K562 (cell line): ENCODE results near the gene VSTM2B.

Source experiments
- ARHGAP35 ChIP-seq: fragments of 450-650 bp; IDR thresholded peaks from 2 replicates; pipeline ENCODE4 v1.6.1; 2018; ENCODE audit not compliant: partially characterized antibody
- GABPA ChIP-seq: fragments of 200-800 bp; sonication (Bioruptor generic); conservative IDR thresholded peaks from 2 replicates; pipeline ENCODE4 v1.6.1; 2016; ENCODE audit warnings: low read depth, missing genetic modification characterization, missing compliant biosample characterization
- HMGN3 ChIP-seq: IDR thresholded peaks from 2 replicates; pipeline ENCODE4 v1.6.1; 2011; ENCODE audit warnings: borderline replicate concordance, low read depth, mild to moderate bottlenecking, mixed read lengths, low read length; ENCODE audit not compliant: insufficient read length; ENCODE audit errors: extremely low read depth
- RAD21 ChIP-seq, 2 experiments: fragments of 250-450 bp in 1 of 2; fragments of 450-650 bp in 1 of 2; sonication (Bioruptor Pico) in 1 of 2; formaldehyde crosslinking in 1 of 2; IDR thresholded peaks in 1 of 2; conservative IDR thresholded peaks in 1 of 2; 2 replicates each; pipeline versions ENCODE4 v1.4.0 to v1.8.0; 2020 to 2022; ENCODE audit warnings: mild to moderate bottlenecking in 2 of 2, moderate library complexity in 1 of 2
- SP2 ChIP-seq: IDR thresholded peaks from 2 replicates; pipeline ENCODE4 v1.6.1; 2011; ENCODE audit warnings: mild to moderate bottlenecking, low read depth, low read length, moderate library complexity; ENCODE audit not compliant: poor library complexity, severe bottlenecking; ENCODE audit errors: extremely low read depth
- SRF ChIP-seq, 2 experiments: fragments of 250-450, 450-650 bp in 1 of 2; sonication (Bioruptor Pico) in 1 of 2; sonication (generic) in 1 of 2; formaldehyde crosslinking; IDR thresholded peaks; 2 replicates each; pipeline versions ENCODE4 v1.5.0 to v1.5.1; 2020 to 2022; ENCODE audit warnings: mild to moderate bottlenecking in 1 of 2, missing genetic modification reagents in 1 of 2
- TF ChIP-seq, protein P1 (sequence below): sonication (generic); formaldehyde crosslinking; IDR thresholded peaks from 2 replicates; pipeline ENCODE4 v1.8.0; 2022; ENCODE audit warnings: mild to moderate bottlenecking, missing genetic modification reagents
- TF ChIP-seq, protein P2 (sequence below): fragments of 450-650 bp; IDR thresholded peaks from 2 replicates; pipeline ENCODE4 v1.6.1; 2016; ENCODE audit warnings: missing biosample characterization, missing genetic modification characterization
- TF ChIP-seq, protein P3 (sequence below): sonication (generic); formaldehyde crosslinking; IDR thresholded peaks from 2 replicates; pipeline ENCODE4 v1.8.0; 2023; ENCODE audit warnings: mild to moderate bottlenecking, missing genetic modification reagents

DNA sequence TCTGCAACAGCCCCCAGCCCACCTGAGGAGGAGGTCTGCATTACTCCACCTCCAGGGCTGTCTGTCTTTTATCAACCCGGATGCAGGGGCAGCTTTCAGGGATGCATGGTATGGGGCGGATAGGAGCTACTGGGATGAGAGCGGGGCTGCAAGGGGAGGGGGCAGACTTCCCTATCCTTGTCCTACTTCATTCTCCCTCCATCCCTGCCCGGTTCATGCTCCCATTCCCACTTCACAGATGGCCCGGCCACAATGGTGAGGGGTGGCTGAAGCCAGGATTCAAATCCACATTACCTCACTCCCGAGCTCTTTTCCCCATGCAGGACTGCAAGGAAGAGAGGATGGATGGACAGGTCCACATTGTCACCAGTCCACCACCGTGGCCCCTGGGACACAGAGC lies 40.5 kb upstream of the VSTM2B start:
- TF ChIP-seq SP2: no peak
- TF ChIP-seq ARHGAP35: no peak
- TF ChIP-seq HMGN3: no peak
- TF ChIP-seq SRF (CRISPR knock-in tag; IDR thresholded peaks at IDR 0.05): no peak
- no peak for TF ChIP-seq RAD21 (CRISPR knock-in tag; conservative IDR thresholded peaks at IDR 0.05 in 1 of 2, IDR thresholded peaks at IDR 0.05 in 1 of 2)
- no peak for TF ChIP-seq GABPA (tag)
- TF ChIP-seq, protein P1, sequence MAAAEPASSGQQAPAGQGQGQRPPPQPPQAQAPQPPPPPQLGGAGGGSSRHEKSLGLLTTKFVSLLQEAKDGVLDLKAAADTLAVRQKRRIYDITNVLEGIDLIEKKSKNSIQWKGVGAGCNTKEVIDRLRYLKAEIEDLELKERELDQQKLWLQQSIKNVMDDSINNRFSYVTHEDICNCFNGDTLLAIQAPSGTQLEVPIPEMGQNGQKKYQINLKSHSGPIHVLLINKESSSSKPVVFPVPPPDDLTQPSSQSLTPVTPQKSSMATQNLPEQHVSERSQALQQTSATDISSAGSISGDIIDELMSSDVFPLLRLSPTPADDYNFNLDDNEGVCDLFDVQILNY: no peak
- TF ChIP-seq, protein P2, sequence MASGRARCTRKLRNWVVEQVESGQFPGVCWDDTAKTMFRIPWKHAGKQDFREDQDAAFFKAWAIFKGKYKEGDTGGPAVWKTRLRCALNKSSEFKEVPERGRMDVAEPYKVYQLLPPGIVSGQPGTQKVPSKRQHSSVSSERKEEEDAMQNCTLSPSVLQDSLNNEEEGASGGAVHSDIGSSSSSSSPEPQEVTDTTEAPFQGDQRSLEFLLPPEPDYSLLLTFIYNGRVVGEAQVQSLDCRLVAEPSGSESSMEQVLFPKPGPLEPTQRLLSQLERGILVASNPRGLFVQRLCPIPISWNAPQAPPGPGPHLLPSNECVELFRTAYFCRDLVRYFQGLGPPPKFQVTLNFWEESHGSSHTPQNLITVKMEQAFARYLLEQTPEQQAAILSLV (tag): no peak
- TF ChIP-seq, protein P3, sequence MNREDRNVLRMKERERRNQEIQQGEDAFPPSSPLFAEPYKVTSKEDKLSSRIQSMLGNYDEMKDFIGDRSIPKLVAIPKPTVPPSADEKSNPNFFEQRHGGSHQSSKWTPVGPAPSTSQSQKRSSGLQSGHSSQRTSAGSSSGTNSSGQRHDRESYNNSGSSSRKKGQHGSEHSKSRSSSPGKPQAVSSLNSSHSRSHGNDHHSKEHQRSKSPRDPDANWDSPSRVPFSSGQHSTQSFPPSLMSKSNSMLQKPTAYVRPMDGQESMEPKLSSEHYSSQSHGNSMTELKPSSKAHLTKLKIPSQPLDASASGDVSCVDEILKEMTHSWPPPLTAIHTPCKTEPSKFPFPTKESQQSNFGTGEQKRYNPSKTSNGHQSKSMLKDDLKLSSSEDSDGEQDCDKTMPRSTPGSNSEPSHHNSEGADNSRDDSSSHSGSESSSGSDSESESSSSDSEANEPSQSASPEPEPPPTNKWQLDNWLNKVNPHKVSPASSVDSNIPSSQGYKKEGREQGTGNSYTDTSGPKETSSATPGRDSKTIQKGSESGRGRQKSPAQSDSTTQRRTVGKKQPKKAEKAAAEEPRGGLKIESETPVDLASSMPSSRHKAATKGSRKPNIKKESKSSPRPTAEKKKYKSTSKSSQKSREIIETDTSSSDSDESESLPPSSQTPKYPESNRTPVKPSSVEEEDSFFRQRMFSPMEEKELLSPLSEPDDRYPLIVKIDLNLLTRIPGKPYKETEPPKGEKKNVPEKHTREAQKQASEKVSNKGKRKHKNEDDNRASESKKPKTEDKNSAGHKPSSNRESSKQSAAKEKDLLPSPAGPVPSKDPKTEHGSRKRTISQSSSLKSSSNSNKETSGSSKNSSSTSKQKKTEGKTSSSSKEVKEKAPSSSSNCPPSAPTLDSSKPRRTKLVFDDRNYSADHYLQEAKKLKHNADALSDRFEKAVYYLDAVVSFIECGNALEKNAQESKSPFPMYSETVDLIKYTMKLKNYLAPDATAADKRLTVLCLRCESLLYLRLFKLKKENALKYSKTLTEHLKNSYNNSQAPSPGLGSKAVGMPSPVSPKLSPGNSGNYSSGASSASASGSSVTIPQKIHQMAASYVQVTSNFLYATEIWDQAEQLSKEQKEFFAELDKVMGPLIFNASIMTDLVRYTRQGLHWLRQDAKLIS (CRISPR knock-in tag): no peak
